GM12878 (cell line): ENCODE measurements around the gene PIGBOS1. TPM values are rescaled to one million over a fixed set of nuclear protein-coding genes. Genes with fewer than 3 reads are reported as not detected.

ENCODE experiments used
- ATF7 ChIP-seq: fragments of 450-650 bp; IDR thresholded peaks from 2 replicates; pipeline ENCODE4 v1.6.1; 2016; ENCODE audit warnings: low read depth, mild to moderate bottlenecking
- BACH1 ChIP-seq: fragments of 450-650 bp; IDR thresholded peaks from 2 replicates; pipeline ENCODE4 v1.6.1; 2017; ENCODE audit warnings: mild to moderate bottlenecking, borderline replicate concordance
- CEBPZ ChIP-seq: fragments of 150-350 bp; IDR thresholded peaks from 2 replicates; pipeline ENCODE4 v1.6.1; 2016; ENCODE audit warnings: low read depth, low read length
- CHD4 ChIP-seq: fragments of 200-600 bp; sonication (generic); IDR thresholded peaks from 2 replicates; pipeline ENCODE4 v1.6.1; 2016; ENCODE audit warnings: mild to moderate bottlenecking
- CUX1 ChIP-seq: IDR thresholded peaks from 2 replicates; pipeline ENCODE4 v1.6.1; 2012; ENCODE audit warnings: improper control_type of control experiment, low read depth, low read length; ENCODE audit not compliant: insufficient replicate concordance
- DPF2 ChIP-seq: fragments of 450-650 bp; IDR thresholded peaks from 2 replicates; pipeline ENCODE4 v1.6.1; 2017; ENCODE audit warnings: mild to moderate bottlenecking
- IKZF1 ChIP-seq: fragments of 450-650 bp; conservative IDR thresholded peaks from 2 replicates; pipeline ENCODE4 v1.6.1; 2017; ENCODE audit warnings: antibody characterized with exemption, mild to moderate bottlenecking
- NBN ChIP-seq: fragments of 450-650 bp; IDR thresholded peaks from 2 replicates; pipeline ENCODE4 v1.6.1; 2016
- RB1 ChIP-seq: fragments of 450-650 bp; formaldehyde crosslinking; IDR thresholded peaks from 2 replicates; pipeline ENCODE4 v1.6.1; 2017; ENCODE audit warnings: mild to moderate bottlenecking, borderline replicate concordance
- RUNX3 ChIP-seq: IDR thresholded peaks from 2 replicates; pipeline ENCODE4 v1.6.1; 2012; ENCODE audit warnings: low read length, inconsistent platforms
- SMAD1 ChIP-seq: fragments of 450-650 bp; IDR thresholded peaks from 2 replicates; pipeline ENCODE4 v1.6.1; 2018; ENCODE audit warnings: mild to moderate bottlenecking, low read depth; ENCODE audit not compliant: partially characterized antibody
- YBX1 ChIP-seq: fragments of 450-650 bp; IDR thresholded peaks from 2 replicates; pipeline ENCODE4 v1.6.1; 2016; ENCODE audit warnings: antibody characterized with exemption
- ZNF24 ChIP-seq: fragments of 450-650 bp; IDR thresholded peaks from 2 replicates; pipeline ENCODE4 v1.6.1; 2017; ENCODE audit warnings: antibody characterized with exemption, mild to moderate bottlenecking
- ZNF592 ChIP-seq: fragments of 450-650 bp; IDR thresholded peaks from 2 replicates; pipeline ENCODE4 v1.6.1; 2017; ENCODE audit warnings: mild to moderate bottlenecking, moderate library complexity
- polyA plus RNA-seq, 11 experiments: library from polyadenylated mRNA; depleted of rRNA in 4 of 11; unstranded in 6 of 11; stranded (reverse) in 5 of 11; fragments of >200 nt; fragmentation: Nextera tagmentation in 4 of 11; fragmentation: Illumina TruSeq in 1 of 11; extraction: Ambion mirVana in 4 of 11; extraction: Trizol in 1 of 11; gene quantifications; 1 replicate in 1 of 11; 2 replicates in 10 of 11; pipeline versions ENCODE4 v1.2.1 to v1.2.3, GENCODE V29; 2011 to 2016; ENCODE audit warnings: inconsistent platforms in 2 of 11, missing spikeins in 2 of 11, low read depth in 1 of 11
- total RNA-seq, 4 experiments: library from RNA; depleted of rRNA in 3 of 4; stranded (reverse); fragments of >200 nt in 3 of 4; fragmentation: Illumina TruSeq in 1 of 4; extraction: Trizol in 1 of 4; gene quantifications; 2 replicates each; pipeline versions ENCODE4 v1.2.1 to v1.2.3, GENCODE V29; 2013 to 2021

Gene PIGBOS1
- total and polyA plus RNA-seq, 10 of the 15 experiments (the other 5 are each of a cell fraction or from before 2014, with no cell fraction given): 7.1 to 24.7 (median 10.2) TPM

GRCh38 chr15:55289746-55290527 is 29.0 kb downstream of the PIGBOS1 start, which contains the start of gene RAB27A (continued):
- no peak for TF ChIP-seq DPF2
- no peak for TF ChIP-seq YBX1
- TF ChIP-seq CHD4: no peak
- no peak for TF ChIP-seq ZNF24
- no peak for TF ChIP-seq ZNF592
- TF ChIP-seq IKZF1: peak; percentile 81
- TF ChIP-seq BACH1: no peak
- 0 out of 2 replicates have a peak, but pooled peaks have one; percentile 48 for TF ChIP-seq RB1
- no peak for TF ChIP-seq ATF7
- TF ChIP-seq RUNX3: peak; percentile 51; the same call in 1 of the 2 replicates
- TF ChIP-seq NBN: 0 out of 2 replicates have a peak, but pooled peaks have one; percentile 30
- no peak for TF ChIP-seq SMAD1
- TF ChIP-seq CEBPZ: no peak
- TF ChIP-seq CUX1: no peak
